ENCODE measurements around the gene CCK. TPM values are rescaled to one million over a fixed set of nuclear protein-coding genes. Genes with fewer than 3 reads are reported as not detected.
"Not testable (repeated sequence)": the region's sequence is repeated elsewhere in the genome, so short reads cannot be mapped to it uniquely, and the experiment has no call there.

The CCK gene
- total RNA-seq, 4 donors from 2014 or later, result not detected

- Histone ChIP-seq H3K27me3 (no peaks in the 10 kb centered on the region), H3K27ac (no peak overlapping the region), H3K4me3 (no peak overlapping the region), H3K9me3 (no peaks in the 10 kb centered on the region), H3K36me3 (no peaks in the 10 kb centered on the region), H3K4me1 (no peaks in the 10 kb centered on the region)
- TF ChIP-seq POLR2A (IDR thresholded peaks at IDR 0.05) (no peak), CTCF (IDR thresholded peaks at IDR 0.05) (no peak)
- intact Hi-C loops (cut with DNase I; ENCODE audit: low total_unique reads), result no loop called here
- no peak for DNase-seq
Measured at GRCh38 chr3:42290966-42291714, 25.2 kb upstream of the CCK start.

- DNase-seq, result no peak
- Histone ChIP-seq H3K4me3 (no peak overlapping the region), H3K27me3 (no peaks in the 10 kb centered on the region), H3K4me1 (no peaks in the 10 kb centered on the region), H3K9me3 (no peaks in the 10 kb centered on the region), H3K36me3 (no peaks in the 10 kb centered on the region), H3K27ac (no peak overlapping the region)
- no peak for TF ChIP-seq POLR2A (IDR thresholded peaks at IDR 0.05)
- no peak for TF ChIP-seq CTCF (IDR thresholded peaks at IDR 0.05)
- intact Hi-C loops (cut with DNase I; ENCODE audit: low total_unique reads), result no loop called here
Measured at GRCh38 chr3:42289026-42289425, 23.0 kb upstream of the CCK start.

GRCh38 chr3:42288385-42288784, 22.4 kb upstream of the CCK start:
- no peak for DNase-seq
- no peak overlapping the region for H3K4me3 ChIP-seq
- no peaks in the 10 kb centered on the region for H3K4me1 ChIP-seq
- no peaks in the 10 kb centered on the region for H3K9me3 ChIP-seq
- TF ChIP-seq CTCF (IDR thresholded peaks at IDR 0.05) (no peak), POLR2A (IDR thresholded peaks at IDR 0.05) (no peak)
- intact Hi-C loops (cut with DNase I; ENCODE audit: low total_unique reads), result no loop called here
- H3K27ac ChIP-seq, result no peak overlapping the region
- H3K27me3 ChIP-seq, result no peaks in the 10 kb centered on the region
- H3K36me3 ChIP-seq, result no peaks in the 10 kb centered on the region

GRCh38 chr3:42287423-42287822, 21.4 kb upstream of the CCK start:
- H3K4me1 ChIP-seq; intact Hi-C loops (cut with DNase I; ENCODE audit: low total_unique reads); H3K27me3 ChIP-seq; H3K36me3 ChIP-seq; H3K9me3 ChIP-seq; DNase-seq; H3K4me3 ChIP-seq; H3K27ac ChIP-seq: not testable (repeated sequence)

GRCh38 chr3:42277676-42278075, 11.7 kb upstream of the CCK start:
- no peaks in the 10 kb centered on the region for H3K4me1 ChIP-seq
- no peak overlapping the region for H3K4me3 ChIP-seq
- H3K9me3 ChIP-seq, result no peaks in the 10 kb centered on the region
- no peaks in the 10 kb centered on the region for H3K36me3 ChIP-seq
- no peaks in the 10 kb centered on the region for H3K27me3 ChIP-seq
- DNase-seq, result no peak
- no peak overlapping the region for H3K27ac ChIP-seq
- intact Hi-C loops (cut with DNase I; ENCODE audit: low total_unique reads), result no loop called here
- TF ChIP-seq CTCF (IDR thresholded peaks at IDR 0.05) (no peak), POLR2A (IDR thresholded peaks at IDR 0.05) (no peak)
